Measurements from ENCODE around the gene BBX. TPM values are rescaled to one million over a fixed set of nuclear protein-coding genes. Genes with fewer than 3 reads are reported as not detected.
"Not testable (repeated sequence)": the region's sequence is repeated elsewhere in the genome, so short reads cannot be mapped to it uniquely, and the experiment has no call there.

The BBX gene
- total RNA-seq, 1 donor from 2014 or later: 77.5 TPM

GRCh38 chr3:107684431-107684925, 161.7 kb downstream of the BBX start:
- peaks cover 12% of the 10 kb centered on the region for H3K36me3 Mint-ChIP-seq (ENCODE audit: low read depth)
- ATAC-seq (ENCODE audit: low read depth): no peak
- CTCF ChIA-PET: interaction anchor here (1.7 kb wide), 1 partner anchor 9 kb away, joined by 10 read pairs; no protein-coding TSS in a partner anchor
- peaks cover 37% of the 10 kb centered on the region for H3K4me1 Mint-ChIP-seq
- no peaks in the 10 kb centered on the region for H3K9me3 Mint-ChIP-seq
- DNase-seq: no peak
- no peak overlapping the region for H3K4me3 Mint-ChIP-seq
- POLR2A ChIA-PET: interaction anchor here (0.9 kb wide), 1 partner anchor 9 kb away, joined by 4 read pairs; no protein-coding TSS in a partner anchor
- no peak for TF ChIP-seq CTCF (IDR thresholded peaks at IDR 0.05)
- intact Hi-C loops (cut with micrococcal nuclease): no loop called here
- H3K27ac Mint-ChIP-seq: no peak overlapping the region
- no peaks in the 10 kb centered on the region for H3K27me3 Mint-ChIP-seq

GRCh38 chr3:107685383-107685782, 162.6 kb downstream of the BBX start:
- CTCF ChIA-PET: interaction anchor here (1.7 kb wide), 1 partner anchor 10 kb away, joined by 10 read pairs; no protein-coding TSS in a partner anchor
- TF ChIP-seq CTCF (IDR thresholded peaks at IDR 0.05): no peak
- Mint-ChIP-seq H3K27me3 (no peaks in the 10 kb centered on the region), H3K4me1 (peaks cover 37% of the 10 kb centered on the region), H3K27ac (no peak overlapping the region), H3K4me3 (no peak overlapping the region), H3K36me3 (ENCODE audit: low read depth) (peaks cover 12% of the 10 kb centered on the region), H3K9me3 (no peaks in the 10 kb centered on the region)
- POLR2A ChIA-PET: no interaction called here
- intact Hi-C loops (cut with micrococcal nuclease): loop anchor here (1.0 kb wide), 1 partner anchor 10 kb away; no protein-coding TSS in a partner anchor
- no peak for ATAC-seq (ENCODE audit: low read depth)
- no peak for DNase-seq

DNA sequence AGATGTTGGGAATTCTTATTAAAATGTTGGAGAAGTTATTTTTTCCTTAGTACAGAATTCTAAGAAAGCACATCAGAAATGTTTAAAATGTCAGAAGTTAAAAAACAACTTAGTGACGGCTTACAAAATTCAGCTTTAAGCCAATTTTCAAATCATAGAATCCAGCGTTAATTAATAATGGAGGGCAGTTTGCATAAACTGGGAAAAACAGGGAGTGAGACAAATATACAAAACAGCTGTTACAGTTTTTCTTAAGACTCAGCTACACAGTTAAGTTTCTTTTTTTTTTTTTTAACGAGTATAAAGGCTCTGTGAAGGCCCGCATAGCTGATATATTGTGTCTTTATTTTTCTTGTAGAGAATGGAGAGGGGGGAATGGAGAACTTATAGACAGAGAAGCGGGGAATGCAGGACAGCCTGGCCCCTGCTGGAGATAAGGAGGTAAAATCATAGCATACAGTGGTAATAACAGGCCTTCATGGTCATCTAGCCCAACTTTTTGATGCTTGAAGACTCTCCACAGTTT, 164.4 kb downstream of the BBX start:
- ChIA-PET POLR2A (no interaction called here), CTCF (interaction anchor here (1.4 kb wide), 2 partner anchors 10 to 11 kb away, joined by 5 read pairs; no protein-coding TSS in a partner anchor)
- no peak for TF ChIP-seq CTCF (IDR thresholded peaks at IDR 0.05)
- Mint-ChIP-seq H3K27ac (no peak overlapping the region), H3K4me1 (peaks cover 26% of the 10 kb centered on the region), H3K27me3 (no peaks in the 10 kb centered on the region), H3K9me3 (no peaks in the 10 kb centered on the region), H3K36me3 (ENCODE audit: low read depth) (peaks cover 12% of the 10 kb centered on the region), H3K4me3 (no peak overlapping the region)
- DNase-seq (no peak), ATAC-seq (ENCODE audit: low read depth) (no peak)
- intact Hi-C loops (cut with micrococcal nuclease): no loop called here

DNA sequence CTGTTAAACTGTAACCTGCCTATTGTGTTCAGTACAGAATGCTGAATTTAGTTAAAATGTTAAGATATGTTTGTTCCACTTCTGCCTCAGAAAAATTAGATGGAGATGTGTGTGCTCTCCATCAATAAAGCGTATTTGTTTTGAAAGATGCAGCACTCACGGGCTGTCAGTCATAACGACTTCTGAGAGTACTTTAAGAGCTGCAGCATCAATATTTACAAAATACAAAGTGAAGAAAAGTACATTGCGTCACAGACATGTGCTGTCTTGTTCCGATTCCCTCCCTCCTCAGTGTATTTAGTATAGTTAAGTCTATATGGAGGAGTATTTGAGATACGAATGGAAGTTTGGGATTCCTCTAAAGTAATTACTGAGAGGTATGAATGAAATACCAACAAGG, 166.6 kb downstream of the BBX start:
- no peak for TF ChIP-seq CTCF (IDR thresholded peaks at IDR 0.05)
- Mint-ChIP-seq H3K36me3 (ENCODE audit: low read depth) (peaks cover 7% of the 10 kb centered on the region), H3K4me1 (peaks cover 19% of the 10 kb centered on the region), H3K27me3 (no peaks in the 10 kb centered on the region), H3K27ac (no peak overlapping the region), H3K9me3 (no peaks in the 10 kb centered on the region), H3K4me3 (no peak overlapping the region)
- intact Hi-C loops (cut with micrococcal nuclease): no loop called here
- CTCF ChIA-PET: interaction anchor here (1.1 to 3.9 kb wide), 9 partner anchors 8 to 788 kb away, joined by 3 to 44 read pairs (median 5); no protein-coding TSS in a partner anchor
- POLR2A ChIA-PET: interaction anchor here (1.7 kb wide), 1 partner anchor 14 kb away, joined by 4 read pairs; no protein-coding TSS in a partner anchor
- ATAC-seq (ENCODE audit: low read depth) (no peak), DNase-seq (no peak)

GRCh38 chr3:107690522-107691138, 167.9 kb downstream of the BBX start:
- no peaks in the 10 kb centered on the region for H3K27me3 Mint-ChIP-seq
- ChIA-PET POLR2A (interaction anchor here (0.6 to 1.7 kb wide), 4 partner anchors 13 to 450 kb away, joined by 4 to 9 read pairs (median 7); no protein-coding TSS in a partner anchor), CTCF (interaction anchor here (0.9 to 3.9 kb wide), 11 partner anchors 9 to 787 kb away, joined by 3 to 44 read pairs (median 5); no protein-coding TSS in a partner anchor)
- H3K36me3 Mint-ChIP-seq (ENCODE audit: low read depth): peaks cover 6% of the 10 kb centered on the region
- ATAC-seq (ENCODE audit: low read depth) (peak; percentile 61), DNase-seq (no peak)
- intact Hi-C loops (cut with micrococcal nuclease): loop anchor here (1.0 to 2.0 kb wide), 3 partner anchors 14 to 787 kb away; no protein-coding TSS in a partner anchor
- no peaks in the 10 kb centered on the region for H3K9me3 Mint-ChIP-seq
- no peak for TF ChIP-seq CTCF (IDR thresholded peaks at IDR 0.05)
- H3K4me1 Mint-ChIP-seq: peaks cover 6% of the 10 kb centered on the region
- no peak overlapping the region for H3K4me3 Mint-ChIP-seq
- H3K27ac Mint-ChIP-seq: no peak overlapping the region

DNA sequence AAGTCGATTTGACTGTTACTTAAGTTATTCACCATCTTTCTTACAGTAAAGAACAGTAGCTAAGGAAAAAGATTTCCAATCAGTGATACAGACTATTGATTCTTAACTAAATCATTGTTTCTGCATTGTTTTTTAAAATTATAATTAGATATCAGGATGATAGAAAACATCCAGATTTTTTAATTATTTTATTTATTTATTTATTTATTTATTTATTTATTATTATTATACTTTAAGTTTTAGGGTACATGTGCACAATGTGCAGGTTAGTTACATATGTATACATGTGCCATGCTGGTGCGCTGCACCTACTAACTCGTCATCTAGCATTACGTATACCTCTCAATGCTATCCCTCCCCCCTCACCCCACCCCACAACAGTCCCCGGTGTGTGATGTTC, 169.2 kb downstream of the BBX start:
- H3K36me3 Mint-ChIP-seq (ENCODE audit: low read depth); ATAC-seq (ENCODE audit: low read depth); H3K27me3 Mint-ChIP-seq; DNase-seq; H3K4me1 Mint-ChIP-seq; POLR2A ChIA-PET; H3K9me3 Mint-ChIP-seq; H3K4me3 Mint-ChIP-seq; H3K27ac Mint-ChIP-seq: not testable (repeated sequence)
- intact Hi-C loops (cut with micrococcal nuclease): loop anchor here (2.0 kb wide), 1 partner anchor 15 kb away; no protein-coding TSS in a partner anchor
- CTCF ChIA-PET: interaction anchor here (3.9 kb wide), 1 partner anchor 16 kb away, joined by 44 read pairs; no protein-coding TSS in a partner anchor

DNA sequence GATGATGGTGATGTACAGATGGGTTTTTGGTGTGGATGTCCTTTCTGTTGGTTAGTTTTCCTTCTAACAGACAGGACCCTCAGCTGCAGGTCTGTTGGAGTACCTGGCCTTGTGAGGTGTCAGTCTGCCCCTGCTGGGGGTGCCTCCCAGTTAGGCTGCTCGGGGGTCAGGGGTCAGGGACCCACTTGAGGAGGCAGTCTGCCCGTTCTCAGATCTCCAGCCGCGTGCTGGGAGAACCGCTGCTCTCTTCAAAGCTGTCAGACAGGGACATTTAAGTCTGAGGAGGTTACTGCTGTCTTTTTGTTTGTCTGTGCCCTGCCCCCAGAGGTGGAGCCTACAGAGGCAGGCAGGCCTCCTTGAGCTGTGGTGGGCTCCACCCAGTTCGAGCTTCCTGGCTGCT, 174.6 kb downstream of the BBX start:
- H3K27ac Mint-ChIP-seq; ATAC-seq (ENCODE audit: low read depth); POLR2A ChIA-PET; intact Hi-C loops (cut with micrococcal nuclease); H3K9me3 Mint-ChIP-seq; CTCF ChIA-PET; DNase-seq; H3K36me3 Mint-ChIP-seq (ENCODE audit: low read depth); H3K27me3 Mint-ChIP-seq: not testable (repeated sequence)
- H3K4me1 Mint-ChIP-seq: peaks cover 20% of the 10 kb centered on the region
- H3K4me3 Mint-ChIP-seq: peak overlapping the region; percentile 75

All from activated B cell treated with CpG ODN at 0.5 μM for 24 hours (primary cell).